ENCODE results near the gene LHFPL3.

Gene LHFPL3

DNA sequence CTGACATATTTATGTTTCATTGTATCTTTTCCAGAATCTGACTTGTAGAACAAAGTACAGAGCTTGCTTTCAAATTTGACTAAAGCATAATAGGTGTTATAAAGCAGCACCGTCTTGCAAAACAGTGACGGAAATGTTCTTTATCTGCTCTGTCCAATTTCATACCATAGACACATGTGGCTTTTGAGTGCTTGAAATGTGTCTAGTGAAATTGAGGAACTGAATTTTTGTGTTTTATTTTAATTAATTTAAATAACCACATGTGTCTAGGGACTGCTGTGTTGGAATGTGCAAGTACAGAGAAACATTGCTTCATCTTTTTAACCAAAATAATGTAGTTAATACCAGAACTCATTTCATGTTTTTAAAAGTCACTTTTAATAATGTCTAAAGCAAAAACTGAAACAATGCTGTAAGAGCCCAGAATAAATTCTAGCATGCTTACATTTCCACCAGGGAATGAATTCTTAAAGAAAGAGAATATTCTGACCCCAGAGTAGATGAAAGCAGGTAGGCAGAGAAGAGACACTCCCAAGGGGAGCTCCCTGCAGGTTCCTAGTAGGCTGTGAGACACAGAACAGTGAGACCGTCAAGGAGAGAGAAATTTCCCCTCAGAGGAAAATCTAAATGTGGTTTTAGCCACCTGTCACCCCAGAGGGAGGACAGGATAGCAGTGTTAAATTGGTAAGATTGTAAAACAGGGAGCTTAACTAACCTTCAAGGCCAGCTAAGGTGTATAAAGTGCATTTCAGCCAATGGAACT lies 510.3 kb downstream of the LHFPL3 start:
- H3K4me3 ChIP-seq (replicated peaks; ENCODE audit: low read depth, low read length), result no peak overlapping the region
- no peak for DNase-seq (ENCODE audit: extremely low read depth, low read depth)
- TF ChIP-seq, protein P1, sequence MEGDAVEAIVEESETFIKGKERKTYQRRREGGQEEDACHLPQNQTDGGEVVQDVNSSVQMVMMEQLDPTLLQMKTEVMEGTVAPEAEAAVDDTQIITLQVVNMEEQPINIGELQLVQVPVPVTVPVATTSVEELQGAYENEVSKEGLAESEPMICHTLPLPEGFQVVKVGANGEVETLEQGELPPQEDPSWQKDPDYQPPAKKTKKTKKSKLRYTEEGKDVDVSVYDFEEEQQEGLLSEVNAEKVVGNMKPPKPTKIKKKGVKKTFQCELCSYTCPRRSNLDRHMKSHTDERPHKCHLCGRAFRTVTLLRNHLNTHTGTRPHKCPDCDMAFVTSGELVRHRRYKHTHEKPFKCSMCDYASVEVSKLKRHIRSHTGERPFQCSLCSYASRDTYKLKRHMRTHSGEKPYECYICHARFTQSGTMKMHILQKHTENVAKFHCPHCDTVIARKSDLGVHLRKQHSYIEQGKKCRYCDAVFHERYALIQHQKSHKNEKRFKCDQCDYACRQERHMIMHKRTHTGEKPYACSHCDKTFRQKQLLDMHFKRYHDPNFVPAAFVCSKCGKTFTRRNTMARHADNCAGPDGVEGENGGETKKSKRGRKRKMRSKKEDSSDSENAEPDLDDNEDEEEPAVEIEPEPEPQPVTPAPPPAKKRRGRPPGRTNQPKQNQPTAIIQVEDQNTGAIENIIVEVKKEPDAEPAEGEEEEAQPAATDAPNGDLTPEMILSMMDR (IDR thresholded peaks at IDR 0.05; ENCODE audit: low read depth, low read length, missing control alignments), result no peak

DNA sequence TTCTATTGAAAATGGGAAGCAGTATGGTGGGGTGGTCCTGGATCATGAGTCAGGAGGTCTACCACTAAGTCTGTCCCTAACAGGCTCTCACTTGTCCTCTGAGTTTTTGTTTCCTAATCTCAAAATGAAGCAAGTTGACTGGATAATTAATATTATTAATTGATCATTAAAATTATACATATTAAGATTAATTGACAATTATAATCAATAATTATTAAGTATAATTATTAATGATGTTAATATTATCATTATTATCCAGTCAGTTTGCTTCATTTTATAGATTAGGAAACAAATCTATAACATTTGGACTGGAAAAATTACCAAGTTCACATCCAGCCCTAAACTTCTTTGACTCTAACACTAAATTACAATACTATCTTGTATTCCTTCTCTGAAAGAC lies 511.4 kb downstream of the LHFPL3 start:
- no peak for DNase-seq (ENCODE audit: extremely low read depth, low read depth)
- no peak overlapping the region for H3K4me3 ChIP-seq (replicated peaks; ENCODE audit: low read depth, low read length)
- TF ChIP-seq, protein P1 (IDR thresholded peaks at IDR 0.05; ENCODE audit: low read depth, low read length, missing control alignments), result no peak

DNA sequence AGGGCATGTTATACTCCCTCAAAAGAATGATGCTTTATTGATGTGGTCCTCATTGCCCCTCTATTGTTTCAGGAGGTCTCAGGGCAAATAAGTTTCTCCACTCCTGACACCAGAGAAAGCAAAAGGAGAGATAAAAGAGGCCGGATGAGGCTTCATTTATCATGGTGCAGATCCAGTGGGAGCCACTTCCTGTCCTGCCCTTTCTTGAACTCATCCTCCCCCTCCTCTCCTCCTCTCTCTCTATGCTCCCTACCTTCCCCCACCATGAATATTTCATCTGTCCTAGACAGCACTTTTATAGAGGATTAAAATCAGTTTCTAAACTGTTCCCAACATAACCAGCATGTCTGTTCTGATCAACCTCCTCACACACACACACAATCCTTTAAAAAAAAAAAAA lies 513.4 kb downstream of the LHFPL3 start:
- H3K4me3 ChIP-seq (replicated peaks; ENCODE audit: low read depth, low read length), result no peak overlapping the region
- no peak for DNase-seq (ENCODE audit: extremely low read depth, low read depth)
- TF ChIP-seq, protein P1 (IDR thresholded peaks at IDR 0.05; ENCODE audit: low read depth, low read length, missing control alignments), result no peak

DNA sequence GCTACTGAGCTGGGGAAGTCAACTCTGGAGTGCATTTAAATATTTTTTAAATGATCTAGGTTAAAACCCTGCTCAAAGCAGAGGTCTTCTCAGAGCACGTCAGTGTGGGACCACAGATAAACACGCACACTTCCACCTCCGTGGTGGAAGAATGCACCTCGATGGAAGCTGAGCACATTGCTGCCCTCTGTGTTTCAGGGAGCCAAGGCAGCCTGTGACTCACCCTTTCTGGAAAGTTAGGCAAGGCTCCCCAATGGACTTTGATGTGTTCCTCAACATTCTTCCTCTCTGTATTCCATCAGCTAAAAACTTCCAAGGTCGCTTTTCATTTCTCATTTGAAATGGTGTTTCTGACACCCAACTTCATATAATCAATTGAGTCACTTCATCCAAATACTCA lies 514.8 kb downstream of the LHFPL3 start:
- TF ChIP-seq, protein P1 (IDR thresholded peaks at IDR 0.05; ENCODE audit: low read depth, low read length, missing control alignments), result no peak
- no peak overlapping the region for H3K4me3 ChIP-seq (replicated peaks; ENCODE audit: low read depth, low read length)
- no peak for DNase-seq (ENCODE audit: extremely low read depth, low read depth)

DNA sequence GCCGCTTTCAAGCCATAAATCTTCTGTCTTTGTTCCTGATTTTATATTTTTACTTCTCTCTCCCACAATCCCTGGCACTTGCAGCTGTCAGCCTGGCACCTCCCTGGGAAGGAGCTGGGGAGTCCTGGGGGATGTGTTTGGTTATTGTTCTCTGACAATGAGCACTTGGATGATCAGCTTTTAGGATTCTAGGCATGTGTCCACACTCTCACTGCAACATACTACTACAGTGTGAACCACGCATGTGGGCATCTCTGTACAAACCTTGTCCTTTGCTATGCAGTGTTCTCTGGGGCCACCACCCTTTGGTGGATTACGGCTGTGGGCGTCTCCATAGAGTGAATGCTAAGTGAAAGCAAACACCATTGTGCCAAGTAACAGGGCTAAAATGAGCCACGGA lies 517.2 kb downstream of the LHFPL3 start:
- TF ChIP-seq, protein P1 (IDR thresholded peaks at IDR 0.05; ENCODE audit: low read depth, low read length, missing control alignments), result no peak
- no peak overlapping the region for H3K4me3 ChIP-seq (replicated peaks; ENCODE audit: low read depth, low read length)
- no peak for DNase-seq (ENCODE audit: extremely low read depth, low read depth)

DNA sequence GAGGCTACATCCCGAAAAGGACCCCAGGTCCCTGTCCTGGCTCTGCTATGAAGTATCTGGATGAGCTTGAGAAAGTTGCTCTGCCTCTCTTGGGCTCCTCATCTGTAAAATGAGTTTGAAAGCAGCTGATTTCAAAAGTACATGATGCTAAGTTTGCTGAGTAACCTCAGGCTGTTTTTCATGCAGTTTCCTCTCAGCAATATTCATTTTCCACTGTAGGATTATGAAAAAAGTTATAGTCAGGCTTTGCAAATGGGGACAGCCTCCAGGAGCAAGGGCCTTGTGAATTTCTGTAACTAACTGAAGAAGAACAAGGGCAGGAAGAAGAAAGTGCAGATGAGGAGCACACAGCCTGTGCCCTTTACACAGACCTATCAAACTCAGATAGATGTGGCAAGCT lies 518.3 kb downstream of the LHFPL3 start:
- TF ChIP-seq, protein P1 (IDR thresholded peaks at IDR 0.05; ENCODE audit: low read depth, low read length, missing control alignments), result no peak
- no peak for DNase-seq (ENCODE audit: extremely low read depth, low read depth)
- no peak overlapping the region for H3K4me3 ChIP-seq (replicated peaks; ENCODE audit: low read depth, low read length)

Measured in HFF-Myc (cell line).